Esophagus squamous epithelium (tissue), 4 donors: ENCODE measurements around the gene GNPTAB.

Source experiments
- POLR2A ChIP-seq, 4 donors: fragments of 450-650 bp; IDR thresholded peaks; one replicate each; pipeline ENCODE4 v1.6.1; 2017; ENCODE audit warnings: antibody characterized with exemption in 4 of 4, mild to moderate bottlenecking in 4 of 4, moderate library complexity in 3 of 4
- TF ChIP-seq, protein P1 (sequence below), 6 experiments: fragments of 450-650 bp in 4 of 6; fragments of 200-600 bp in 2 of 6; sonication (generic) in 2 of 6; IDR thresholded peaks; one replicate each; pipeline ENCODE4 v1.5.1; 2016 to 2019; ENCODE audit warnings: antibody characterized with exemption in 6 of 6, mild to moderate bottlenecking in 4 of 6, moderate library complexity in 4 of 6

DNA sequence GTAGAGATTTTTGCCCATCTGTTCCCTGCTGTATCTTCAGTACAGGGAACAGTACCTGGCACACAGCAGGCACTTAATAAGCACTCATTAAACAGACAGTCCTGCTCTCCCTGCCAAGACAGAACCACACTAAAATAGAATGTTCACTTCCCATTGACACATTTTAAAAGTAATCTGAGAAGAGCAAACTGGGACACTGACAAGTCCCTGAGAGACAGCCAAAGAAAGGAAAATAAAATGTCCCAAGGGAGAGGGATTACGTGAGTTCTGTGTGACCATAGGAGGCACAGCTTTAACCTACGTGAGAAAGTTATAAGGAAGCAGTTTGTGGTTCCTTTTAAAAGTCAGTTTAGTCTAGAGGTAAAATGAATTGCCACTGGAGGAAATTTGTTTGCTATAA lies 47.6 kb downstream of the GNPTAB start:
- TF ChIP-seq, protein P1, sequence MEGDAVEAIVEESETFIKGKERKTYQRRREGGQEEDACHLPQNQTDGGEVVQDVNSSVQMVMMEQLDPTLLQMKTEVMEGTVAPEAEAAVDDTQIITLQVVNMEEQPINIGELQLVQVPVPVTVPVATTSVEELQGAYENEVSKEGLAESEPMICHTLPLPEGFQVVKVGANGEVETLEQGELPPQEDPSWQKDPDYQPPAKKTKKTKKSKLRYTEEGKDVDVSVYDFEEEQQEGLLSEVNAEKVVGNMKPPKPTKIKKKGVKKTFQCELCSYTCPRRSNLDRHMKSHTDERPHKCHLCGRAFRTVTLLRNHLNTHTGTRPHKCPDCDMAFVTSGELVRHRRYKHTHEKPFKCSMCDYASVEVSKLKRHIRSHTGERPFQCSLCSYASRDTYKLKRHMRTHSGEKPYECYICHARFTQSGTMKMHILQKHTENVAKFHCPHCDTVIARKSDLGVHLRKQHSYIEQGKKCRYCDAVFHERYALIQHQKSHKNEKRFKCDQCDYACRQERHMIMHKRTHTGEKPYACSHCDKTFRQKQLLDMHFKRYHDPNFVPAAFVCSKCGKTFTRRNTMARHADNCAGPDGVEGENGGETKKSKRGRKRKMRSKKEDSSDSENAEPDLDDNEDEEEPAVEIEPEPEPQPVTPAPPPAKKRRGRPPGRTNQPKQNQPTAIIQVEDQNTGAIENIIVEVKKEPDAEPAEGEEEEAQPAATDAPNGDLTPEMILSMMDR (IDR thresholded peaks at IDR 0.05) = no peak
- no peak for TF ChIP-seq POLR2A (IDR thresholded peaks at IDR 0.05)
